H1 (cell line): ENCODE data around the gene ZNF429. TPM values are rescaled to one million over a fixed set of nuclear protein-coding genes. Genes with fewer than 3 reads are reported as not detected.

Experiments used
- CTCF ChIA-PET: fragments of 300-600 bp; sonication (Branson Sonifier 250); formaldehyde crosslinking; loops from one replicate; lab custom pipeline; 2021; ENCODE audit not compliant: partially characterized antibody; lab: Charles Lee
- POLR2A ChIA-PET: fragments of 300-600 bp; sonication (Branson Sonifier 250); formaldehyde crosslinking; loops from one replicate; lab custom pipeline; 2021; ENCODE audit warnings: inconsistent platforms; ENCODE audit not compliant: partially characterized antibody; lab: Charles Lee
- DNase-seq, 2 experiments: peaks; one replicate each; pipeline versions ENCODE4 v3.0.0 to v3.0.0-alpha.2; 2010 to 2022; ENCODE audit warnings: low spot score in 2 of 2, low read depth in 1 of 2, mixed read lengths in 1 of 2
- FAIRE-seq: peaks from 2 replicates; lab custom pipeline; 2011; peaks lifted over from hg19 to GRCh38; lab: Jason Lieb, UNC
- H2AFZ ChIP-seq: 2 replicates; pipeline ENCODE4 v1.8.1; 2012; ENCODE audit warnings: low read length, inconsistent platforms
- H2AK5ac ChIP-seq: 2 replicates; pipeline ENCODE4 v1.6.1; 2013; ENCODE audit warnings: low read depth, low read length
- H2BK120ac ChIP-seq: replicated peaks from 2 replicates; pipeline ENCODE3; 2013; ENCODE audit warnings: low read depth, low read length, inconsistent platforms
- H2BK12ac ChIP-seq: 2 replicates; pipeline ENCODE4 v1.6.1; 2013; ENCODE audit warnings: low read depth, low read length
- H2BK15ac ChIP-seq: 2 replicates; pipeline ENCODE4 v1.6.1; 2013; ENCODE audit warnings: low read length
- H2BK20ac ChIP-seq: 2 replicates; pipeline ENCODE4 v1.6.1; 2013; ENCODE audit warnings: low read length
- H2BK5ac ChIP-seq: 2 replicates; pipeline ENCODE4 v1.6.1; 2013; ENCODE audit warnings: low read depth, low read length
- H3K14ac ChIP-seq: 2 replicates; pipeline ENCODE4 v1.6.1; 2013; ENCODE audit warnings: inconsistent platforms; ENCODE audit not compliant: insufficient read length
- H3K18ac ChIP-seq: 2 replicates; pipeline ENCODE4 v1.6.1; 2013; ENCODE audit warnings: low read length; ENCODE audit errors: extremely low read depth
- H3K23ac ChIP-seq: 2 replicates; pipeline ENCODE4 v1.6.1; 2013; ENCODE audit warnings: inconsistent platforms; ENCODE audit not compliant: insufficient read length
- H3K23me2 ChIP-seq: 2 replicates; pipeline ENCODE4 v1.6.1; 2013; ENCODE audit warnings: low read depth, low read length
- H3K27ac ChIP-seq: 2 replicates; pipeline ENCODE4 v1.6.1; 2011; ENCODE audit warnings: low read depth, low read length, inconsistent platforms
- H3K27me3 ChIP-seq, 4 experiments: replicated peaks in 1 of 4; 1 replicate in 1 of 4; 2 replicates in 3 of 4; pipeline versions ENCODE4 v1.6.1 to v1.8.1; 2011 to 2013; ENCODE audit warnings: low read length in 3 of 4, mild to moderate bottlenecking in 3 of 4, inconsistent platforms in 2 of 4, mixed read lengths in 2 of 4, moderate library complexity in 1 of 4; ENCODE audit not compliant: control insufficient read depth in 3 of 4, insufficient read depth in 3 of 4; ENCODE audit errors: extremely low read depth in 1 of 4
- H3K36me3 ChIP-seq, 4 experiments: 2 replicates each; pipeline versions ENCODE4 v1.6.1 to v1.8.1; 2011 to 2013; ENCODE audit warnings: mild to moderate bottlenecking in 4 of 4, low read length in 3 of 4, moderate library complexity in 2 of 4, control low read depth in 1 of 4, inconsistent platforms in 1 of 4; ENCODE audit not compliant: insufficient read depth in 4 of 4, control insufficient read depth in 2 of 4
- H3K4ac ChIP-seq: replicated peaks from 2 replicates; pipeline ENCODE3; 2013; ENCODE audit warnings: low read length, low read depth, mixed read lengths, inconsistent platforms; ENCODE audit not compliant: insufficient read length
- H3K4me1 ChIP-seq, 4 experiments: replicated peaks in 1 of 4; 1 replicate in 1 of 4; 2 replicates in 3 of 4; pipeline versions ENCODE4 v1.6.1 to v1.8.1; 2011 to 2013; ENCODE audit warnings: low read length in 3 of 4, inconsistent platforms in 2 of 4, mixed read lengths in 1 of 4; ENCODE audit not compliant: insufficient read depth in 4 of 4, control insufficient read depth in 3 of 4
- H3K4me2 ChIP-seq, 2 experiments: 2 replicates each; pipeline versions ENCODE4 v1.6.1 to v1.8.1; 2011 to 2013; ENCODE audit warnings: low read depth in 2 of 2, low read length in 2 of 2, control low read depth in 1 of 2, inconsistent platforms in 1 of 2, mild to moderate bottlenecking in 1 of 2; ENCODE audit not compliant: insufficient read depth in 1 of 2
- H3K4me3 ChIP-seq, 4 experiments: fragments of 200-600, 300-600 bp in 1 of 4; sonication (generic), shearing (Covaris generic), sonication (Bioruptor Twin) in 1 of 4; 2 replicates each; pipeline versions ENCODE4 v1.5.1 to v1.8.1; 2011 to 2016; ENCODE audit warnings: low read length in 4 of 4, low read depth in 3 of 4, control low read depth in 2 of 4, inconsistent platforms in 2 of 4, mild to moderate bottlenecking in 2 of 4, mixed read lengths in 1 of 4, moderate library complexity in 1 of 4; ENCODE audit not compliant: insufficient read depth in 2 of 4; ENCODE audit errors: extremely low read depth in 1 of 4
- H3K56ac ChIP-seq: replicated peaks from 2 replicates; pipeline ENCODE3; 2013; ENCODE audit warnings: low read depth, mild to moderate bottlenecking, mixed read lengths, low read length, inconsistent platforms; ENCODE audit not compliant: insufficient read length
- H3K79me1 ChIP-seq: 2 replicates; pipeline ENCODE4 v1.6.1; 2013; ENCODE audit warnings: low read depth, low read length, control low read depth
- H3K79me2 ChIP-seq, 2 experiments: 2 replicates each; pipeline versions ENCODE4 v1.6.1 to v1.8.1; 2012 to 2013; ENCODE audit warnings: low read length in 2 of 2, mild to moderate bottlenecking in 2 of 2, inconsistent platforms in 1 of 2; ENCODE audit not compliant: insufficient read depth in 2 of 2, control insufficient read depth in 1 of 2
- H3K9ac ChIP-seq, 4 experiments: replicated peaks in 1 of 4; 1 replicate in 1 of 4; 2 replicates in 3 of 4; pipeline versions ENCODE4 v1.6.1 to v1.8.1; 2011 to 2013; ENCODE audit warnings: low read depth in 3 of 4, low read length in 3 of 4, control low read depth in 2 of 4, mild to moderate bottlenecking in 2 of 4, moderate library complexity in 2 of 4, inconsistent platforms in 1 of 4; ENCODE audit errors: extremely low read depth in 1 of 4
- H3K9me3 ChIP-seq, 2 experiments: 2 replicates each; pipeline versions ENCODE4 v1.6.1 to v1.8.1; 2012 to 2013; ENCODE audit warnings: mild to moderate bottlenecking in 2 of 2, moderate library complexity in 2 of 2, control low read depth in 1 of 2, inconsistent platforms in 1 of 2, low read depth in 1 of 2, low read length in 1 of 2, mixed read lengths in 1 of 2; ENCODE audit not compliant: insufficient read depth in 2 of 2
- H4K20me1 ChIP-seq, 2 experiments: replicated peaks in 1 of 2; 2 replicates each; pipeline versions ENCODE3 to v1.8.1; 2011 to 2013; ENCODE audit warnings: inconsistent platforms in 2 of 2, low read length in 2 of 2, mild to moderate bottlenecking in 1 of 2; ENCODE audit not compliant: insufficient read depth in 2 of 2, control insufficient read depth in 1 of 2
- H4K5ac ChIP-seq: 2 replicates; pipeline ENCODE4 v1.6.1; 2013; ENCODE audit warnings: low read length, low read depth, mixed read lengths, inconsistent platforms; ENCODE audit not compliant: insufficient read length
- H4K8ac ChIP-seq: 2 replicates; pipeline ENCODE4 v1.8.0; 2013; ENCODE audit warnings: mild to moderate bottlenecking, moderate library complexity, low read length, inconsistent platforms; ENCODE audit not compliant: insufficient read depth; ENCODE audit errors: extremely low read depth
- H4K91ac ChIP-seq: replicated peaks from 2 replicates; pipeline ENCODE3; 2013; ENCODE audit warnings: low read length, mixed read lengths, inconsistent platforms; ENCODE audit not compliant: insufficient read length
- ASH2L ChIP-seq: fragments of 200-600, 300-600 bp; sonication (generic); IDR thresholded peaks from one replicate; pipeline ENCODE4 v1.7.1; 2017; ENCODE audit warnings: low read length
- BRCA1 ChIP-seq: IDR thresholded peaks from 2 replicates; pipeline ENCODE4 v1.6.1; 2012; ENCODE audit warnings: low read depth, low read length, improper control_type of control experiment
- GTF2F1 ChIP-seq: IDR thresholded peaks from 2 replicates; pipeline ENCODE4 v1.6.1; 2012; ENCODE audit warnings: low read depth, low read length, improper control_type of control experiment, borderline replicate concordance
- WGBS, 2 experiments: shearing (Covaris generic) in 1 of 2; methylation state at CpG; one replicate each; pipeline versions ENCODE4 v1.1.6 to v1.1.7; 2013 to 2015; ENCODE audit warnings: low lambda C conversion rate in 2 of 2, mixed read lengths in 2 of 2, inconsistent platforms in 1 of 2, low coverage in 1 of 2, missing lambda C conversion rate in 1 of 2; ENCODE audit not compliant: insufficient replicate concordance in 2 of 2, insufficient coverage in 1 of 2, insufficient read length in 1 of 2; ENCODE audit errors: extremely low coverage in 1 of 2, missing lambda C conversion rate in 1 of 2; 5-methylcytosine and 5-hydroxymethylcytosine counted together
- polyA plus RNA-seq, 7 experiments: library from polyadenylated mRNA; depleted of rRNA in 3 of 7; stranded (reverse) in 5 of 7; unstranded in 2 of 7; fragments of >200 nt in 5 of 7; fragments of 200-250 nt in 2 of 7; gene quantifications; 1 replicate in 5 of 7; 2 replicates in 1 of 7; 4 replicates in 1 of 7; pipeline versions ENCODE4 v1.2.1 to v1.2.3, GENCODE V29; 2011 to 2013; ENCODE audit warnings: missing spikeins in 2 of 7, mixed read lengths in 2 of 7
- total RNA-seq: library from RNA; stranded (reverse); fragmentation: NEBNext Ultra II Directional; extraction: Animal tissue kit (Norgen Biotek cat#: 25700); gene quantifications from 2 replicates; pipeline ENCODE4 v1.2.1, GENCODE V29; 2021
- TF ChIP-seq, protein P1 (sequence below): IDR thresholded peaks from 2 replicates; pipeline ENCODE4 v1.6.1; 2011; ENCODE audit warnings: low read depth, mild to moderate bottlenecking, low read length; ENCODE audit not compliant: insufficient read depth

The ZNF429 gene
- total and polyA plus RNA-seq, 2 of the 8 experiments (the other 6 are each of a cell fraction or from before 2014, with no cell fraction given) = 10.9 to 15.0 TPM

GRCh38 chr19:21496876-21497275, 8.5 kb upstream of the ZNF429 start:
- no peak overlapping the region for H3K56ac ChIP-seq
- CTCF ChIA-PET = interaction anchor here (2.6 kb wide), 1 partner anchor 13 kb away, joined by 10 read pairs; no protein-coding TSS in a partner anchor

More at GRCh38 chr19:21496876-21497275, 8.5 kb upstream of the ZNF429 start:
- Histone ChIP-seq H3K4me1 (no peaks in the 10 kb centered on the region), H4K8ac (no peak overlapping the region), H4K20me1 (no peaks in the 10 kb centered on the region), H2BK12ac (no peak overlapping the region), H3K23ac (no peak overlapping the region), H2AFZ (no peak overlapping the region), H2BK15ac (no peak overlapping the region), H2BK5ac (no peak overlapping the region), H3K9me3 (no peaks in the 10 kb centered on the region), H3K36me3 (peaks cover 0 to 52% (median 12%) of the 10 kb centered on the region in 4 experiments; a peak in 4 of 8 replicates), H2BK20ac (no peak overlapping the region), H3K14ac (no peak overlapping the region), H3K79me2 (no peaks in the 10 kb centered on the region), H3K27me3 (no peaks in the 10 kb centered on the region), H2BK120ac (no peak overlapping the region), H3K4ac (no peak overlapping the region)
- POLR2A ChIA-PET = interaction anchor here (0.6 kb wide), 1 partner anchor 29 kb away, joined by 3 read pairs; no protein-coding TSS in a partner anchor
- TF ChIP-seq GTF2F1 (no peak), ASH2L (no peak), BRCA1 (no peak)
- TF ChIP-seq, protein P1, sequence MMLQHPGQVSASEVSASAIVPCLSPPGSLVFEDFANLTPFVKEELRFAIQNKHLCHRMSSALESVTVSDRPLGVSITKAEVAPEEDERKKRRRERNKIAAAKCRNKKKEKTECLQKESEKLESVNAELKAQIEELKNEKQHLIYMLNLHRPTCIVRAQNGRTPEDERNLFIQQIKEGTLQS = no peak
- TF ChIP-seq, all 59 proteins: peak for 0
- Histone ChIP-seq H3K4me3 (no peak overlapping the region), H2AK5ac (no peak overlapping the region), H4K91ac (no peak overlapping the region), H3K27ac (no peak overlapping the region), H3K18ac (no peak overlapping the region), H4K5ac (no peak overlapping the region), H3K4me2 (no peak overlapping the region), H3K79me1 (no peaks in the 10 kb centered on the region), H3K23me2 (no peaks in the 10 kb centered on the region), H3K9ac (no peak overlapping the region)
- DNase-seq (no peak), FAIRE-seq (no peak)
- 89% methylated on average over 4 of the region's 4 CpGs; no CpG with 5 or more reads in 1 of the 2 experiments for WGBS, 2 experiments
